Heart left ventricle (tissue), 13 donors: Measurements from ENCODE around the gene ADAM33.

Experiments used
- CTCF ChIP-seq, 12 donors: fragments of 200-600 bp; sonication (generic) in 4 of 12; IDR thresholded peaks; one replicate each; pipeline versions ENCODE4 v1.5.0 to v1.8.0; 2018 to 2022; ENCODE audit warnings: antibody characterized with exemption in 12 of 12, mild to moderate bottlenecking in 5 of 12
- POLR2A ChIP-seq, 2 donors: fragments of 450-650 bp; IDR thresholded peaks; one replicate each; pipeline ENCODE4 v1.6.1; 2017; ENCODE audit warnings: antibody characterized with exemption in 2 of 2, mild to moderate bottlenecking in 2 of 2, moderate library complexity in 2 of 2
- donor health status: ischemic (EF 13 %, LVEDD 7.1; RV severe dilation, severe dysfunction).
- donor health status: DM: no; HTN: yes; CAD: no.
- donor health status: DM: no; HTN: no; CAD: no.
- donor health status: ischemic (EF 25% LVEDD 6.9; RV normal size, moderate dysfunction).
- donor health status: ischemic (EF 25% LVEDD 5.7; RV mildly dilated, moderate dysfunction).
- donor health status: ischemic (EF 35%, LVEDD 5.7; RV mildly dilated, moderate dysfunction).
- donor health status: nonischemic (EF 11% LVEDD 7.7; RV severe dilation, severe dysfunction).
- donor health status: DM: yes; HTN: yes; CAD: no.
- donor health status: PGD.
- donor health status: ischemic (EF 29% LVEDD 5.4; RV normal size, mild dysfunction).
- donor health status: nonischemic (EF 23%, LVEDD 6.1; RV moderate dilation, normal function).

GRCh38 chr20:3646067-3646440, 35.8 kb downstream of the ADAM33 start:
- TF ChIP-seq POLR2A (IDR thresholded peaks at IDR 0.05) (no peak), CTCF (IDR thresholded peaks at IDR 0.05) (no peak)
